ENCODE data around the gene PEX26. TPM values are rescaled to one million over a fixed set of nuclear protein-coding genes. Genes with fewer than 3 reads are reported as not detected.
"Not testable (repeated sequence)": the region's sequence is repeated elsewhere in the genome, so short reads cannot be mapped to it uniquely, and the experiment has no call there.

The PEX26 gene
- total RNA-seq, 1 donor from 2014 or later = 44.9 TPM

DNA sequence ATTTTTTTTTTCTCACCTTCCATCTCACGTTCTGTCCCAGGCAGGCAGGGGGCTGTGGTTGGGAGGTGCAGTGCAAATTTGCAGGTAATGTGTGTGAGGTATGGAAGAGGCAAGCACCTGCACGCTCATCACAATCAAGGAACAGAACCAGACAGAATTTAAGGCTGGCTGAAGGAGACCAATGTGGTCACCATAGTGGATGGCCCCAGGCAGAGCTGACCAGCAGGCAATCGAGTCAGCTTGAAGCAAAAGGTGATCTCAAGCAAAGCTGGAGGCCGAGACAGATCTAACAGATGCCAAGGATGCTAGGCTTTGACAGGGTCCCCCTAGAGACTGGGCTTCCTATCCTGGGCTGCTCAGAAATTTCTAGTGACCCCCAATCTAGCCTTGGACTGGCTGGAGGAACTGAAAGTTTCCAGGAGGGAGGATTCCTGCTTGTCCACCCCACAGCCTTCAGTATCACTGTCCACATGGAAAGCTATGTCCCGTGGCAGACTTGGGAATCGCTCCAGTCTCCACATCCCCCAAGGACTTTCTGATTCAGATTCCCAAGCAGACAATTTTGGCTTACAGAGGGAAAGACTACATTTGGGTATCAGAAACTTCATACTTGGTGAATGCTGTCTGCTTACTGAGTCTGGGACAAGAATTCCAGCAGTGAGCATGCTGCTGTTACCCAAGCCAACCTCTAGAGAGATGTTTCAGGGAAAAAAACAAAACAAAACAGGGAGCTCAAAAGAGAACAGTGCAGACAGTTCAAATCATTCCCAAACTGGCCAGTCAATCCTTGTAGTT lies 44.4 kb upstream of the PEX26 start:
- TF ChIP-seq, protein P1, sequence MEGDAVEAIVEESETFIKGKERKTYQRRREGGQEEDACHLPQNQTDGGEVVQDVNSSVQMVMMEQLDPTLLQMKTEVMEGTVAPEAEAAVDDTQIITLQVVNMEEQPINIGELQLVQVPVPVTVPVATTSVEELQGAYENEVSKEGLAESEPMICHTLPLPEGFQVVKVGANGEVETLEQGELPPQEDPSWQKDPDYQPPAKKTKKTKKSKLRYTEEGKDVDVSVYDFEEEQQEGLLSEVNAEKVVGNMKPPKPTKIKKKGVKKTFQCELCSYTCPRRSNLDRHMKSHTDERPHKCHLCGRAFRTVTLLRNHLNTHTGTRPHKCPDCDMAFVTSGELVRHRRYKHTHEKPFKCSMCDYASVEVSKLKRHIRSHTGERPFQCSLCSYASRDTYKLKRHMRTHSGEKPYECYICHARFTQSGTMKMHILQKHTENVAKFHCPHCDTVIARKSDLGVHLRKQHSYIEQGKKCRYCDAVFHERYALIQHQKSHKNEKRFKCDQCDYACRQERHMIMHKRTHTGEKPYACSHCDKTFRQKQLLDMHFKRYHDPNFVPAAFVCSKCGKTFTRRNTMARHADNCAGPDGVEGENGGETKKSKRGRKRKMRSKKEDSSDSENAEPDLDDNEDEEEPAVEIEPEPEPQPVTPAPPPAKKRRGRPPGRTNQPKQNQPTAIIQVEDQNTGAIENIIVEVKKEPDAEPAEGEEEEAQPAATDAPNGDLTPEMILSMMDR (conservative IDR thresholded peaks at IDR 0.05) = no peak
- DNase-seq (ENCODE audit: low read depth, low spot score) = no peak
- peaks cover 12% of the 10 kb centered on the region for H3K27me3 Mint-ChIP-seq (ENCODE audit: low read depth)
- H3K4me1 Mint-ChIP-seq = no peaks in the 10 kb centered on the region
- H3K9me3 Mint-ChIP-seq = no peaks in the 10 kb centered on the region
- no peak overlapping the region for H3K4me3 Mint-ChIP-seq
- H3K27ac Mint-ChIP-seq (ENCODE audit: unreplicated experiment) = no peak overlapping the region
- H3K36me3 Mint-ChIP-seq (ENCODE audit: low read depth) = no peaks in the 10 kb centered on the region

DNA sequence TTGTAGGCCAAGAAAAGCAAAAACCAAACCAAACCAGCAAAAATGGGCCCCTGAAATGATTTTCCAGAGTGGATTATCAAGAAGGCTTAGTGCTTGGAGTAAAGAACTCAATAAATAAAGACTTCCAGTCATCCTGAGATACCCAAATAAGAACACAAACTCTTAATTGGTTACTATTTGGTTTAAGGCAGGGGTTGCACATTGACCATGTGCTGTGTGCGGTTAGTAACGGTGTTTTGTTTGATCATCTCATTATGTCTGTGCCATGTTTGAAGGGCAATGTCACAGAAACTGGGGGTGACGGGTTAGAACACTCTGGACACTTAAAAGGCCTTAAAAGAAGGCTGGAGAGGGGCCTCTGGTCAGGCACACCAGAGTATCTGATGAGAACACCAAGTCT lies 43.7 kb upstream of the PEX26 start:
- no peaks in the 10 kb centered on the region for H3K4me1 Mint-ChIP-seq
- TF ChIP-seq, protein P1 (conservative IDR thresholded peaks at IDR 0.05) = no peak
- H3K4me3 Mint-ChIP-seq = no peak overlapping the region
- H3K9me3 Mint-ChIP-seq = no peaks in the 10 kb centered on the region
- H3K27ac Mint-ChIP-seq (ENCODE audit: unreplicated experiment) = no peak overlapping the region
- DNase-seq (ENCODE audit: low read depth, low spot score) = no peak
- H3K36me3 Mint-ChIP-seq (ENCODE audit: low read depth) = no peaks in the 10 kb centered on the region
- peaks cover 9% of the 10 kb centered on the region for H3K27me3 Mint-ChIP-seq (ENCODE audit: low read depth)

DNA sequence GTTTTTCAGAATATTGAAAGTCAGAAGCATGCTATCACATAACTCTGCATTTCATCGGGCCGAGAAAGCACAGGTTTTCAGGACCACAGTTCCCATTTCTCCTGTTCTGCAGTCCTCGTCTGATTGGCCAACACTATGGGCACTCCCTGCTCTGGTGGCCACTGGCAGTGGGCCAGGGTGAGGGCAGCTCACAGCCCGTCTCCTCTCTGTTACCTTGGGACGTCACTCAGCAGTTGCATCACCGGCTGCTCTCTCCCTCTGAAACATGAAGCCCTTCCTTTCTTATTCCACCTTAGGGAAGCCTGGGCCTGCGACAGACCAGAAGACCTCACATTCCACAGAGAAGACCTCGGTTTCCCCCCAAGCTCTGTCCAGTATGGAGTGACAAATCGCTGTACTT lies 42.0 kb upstream of the PEX26 start:
- Mint-ChIP-seq H3K4me1 (no peaks in the 10 kb centered on the region), H3K4me3 (no peak overlapping the region), H3K27ac (ENCODE audit: unreplicated experiment) (no peak overlapping the region), H3K9me3 (no peaks in the 10 kb centered on the region), H3K27me3 (ENCODE audit: low read depth) (no peaks in the 10 kb centered on the region), H3K36me3 (ENCODE audit: low read depth) (no peaks in the 10 kb centered on the region)
- no peak for DNase-seq (ENCODE audit: low read depth, low spot score)
- TF ChIP-seq, protein P1 (conservative IDR thresholded peaks at IDR 0.05) = no peak

DNA sequence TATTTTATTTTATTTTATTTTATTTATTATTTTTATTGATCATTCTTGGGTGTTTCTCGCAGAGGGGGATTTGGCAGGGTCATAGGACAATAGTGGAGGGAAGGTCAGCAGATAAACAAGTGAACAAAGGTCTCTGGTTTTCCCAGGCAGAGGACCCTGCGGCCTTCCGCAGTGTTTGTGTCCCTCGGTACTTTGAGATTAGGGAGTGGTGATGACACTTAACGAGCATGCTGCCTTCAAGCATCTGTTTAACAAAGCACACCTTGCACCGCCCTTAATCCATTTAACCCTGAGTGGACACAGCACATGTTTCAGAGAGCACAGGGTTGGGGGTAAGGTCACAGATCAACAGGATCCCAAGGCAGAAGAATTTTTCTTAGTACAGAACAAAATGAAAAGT lies 36.9 kb upstream of the PEX26 start:
- not testable (repeated sequence) for H3K4me3 Mint-ChIP-seq; H3K27me3 Mint-ChIP-seq (ENCODE audit: low read depth); H3K27ac Mint-ChIP-seq (ENCODE audit: unreplicated experiment); H3K9me3 Mint-ChIP-seq; H3K36me3 Mint-ChIP-seq (ENCODE audit: low read depth); DNase-seq (ENCODE audit: low read depth, low spot score)
- peaks cover 15% of the 10 kb centered on the region for H3K4me1 Mint-ChIP-seq

DNA sequence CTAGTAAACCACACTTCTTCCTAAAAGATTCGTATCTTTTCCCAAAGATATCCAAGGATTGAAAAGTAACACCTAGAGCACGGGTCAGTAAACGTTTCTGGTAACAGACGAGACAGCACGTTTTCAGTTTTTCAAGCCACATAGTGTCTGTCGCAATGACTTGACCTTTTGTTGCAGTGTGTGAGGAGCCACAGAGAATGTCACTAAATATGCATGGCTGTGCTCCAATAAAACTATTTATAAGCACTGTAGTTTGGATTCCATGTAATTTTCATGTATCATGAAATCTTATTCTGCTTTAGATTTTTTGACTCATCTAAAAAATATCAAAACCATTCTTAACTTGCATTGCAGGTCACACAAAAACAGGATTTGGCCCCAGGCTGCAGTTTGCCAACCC lies 35.1 kb upstream of the PEX26 start:
- H3K27me3 Mint-ChIP-seq (ENCODE audit: low read depth) = no peaks in the 10 kb centered on the region
- no peak overlapping the region for H3K27ac Mint-ChIP-seq (ENCODE audit: unreplicated experiment)

More for the DNA sequence above, 35.1 kb upstream of the PEX26 start:
- no peak for DNase-seq (ENCODE audit: low read depth, low spot score)
- Mint-ChIP-seq H3K4me3 (no peak overlapping the region), H3K9me3 (no peaks in the 10 kb centered on the region), H3K4me1 (peaks cover 15% of the 10 kb centered on the region), H3K36me3 (ENCODE audit: low read depth) (no peaks in the 10 kb centered on the region)
- TF ChIP-seq, protein P1 (conservative IDR thresholded peaks at IDR 0.05) = no peak

Data from neural crest cell (in vitro differentiated cells).